Endothelial cell (in vitro differentiated cells): Measurements from ENCODE around the gene ATP1A4. TPM values are rescaled to one million over a fixed set of nuclear protein-coding genes. Genes with fewer than 3 reads are reported as not detected.

Experiments used
- DNase-seq: peaks from one replicate; pipeline ENCODE4 v3.0.0; 2021; ENCODE audit warnings: low spot score
- H3K27ac Mint-ChIP-seq: one replicate; pipeline ENCODE4 v1.8.0; 2021; ENCODE audit warnings: mixed read lengths, inconsistent platforms; ENCODE audit not compliant: unreplicated experiment
- H3K27me3 Mint-ChIP-seq: one replicate; pipeline ENCODE4 v1.8.0; 2021; ENCODE audit warnings: mild to moderate bottlenecking, moderate library complexity, mixed read lengths, inconsistent platforms; ENCODE audit not compliant: unreplicated experiment
- H3K36me3 Mint-ChIP-seq: one replicate; pipeline ENCODE4 v1.8.0; 2021; ENCODE audit warnings: mild to moderate bottlenecking, low read depth, mixed read lengths, inconsistent platforms; ENCODE audit not compliant: unreplicated experiment
- H3K4me1 Mint-ChIP-seq: one replicate; pipeline ENCODE4 v1.8.0; 2021; ENCODE audit warnings: mild to moderate bottlenecking, mixed read lengths, inconsistent platforms; ENCODE audit not compliant: unreplicated experiment
- H3K4me3 Mint-ChIP-seq: one replicate; pipeline ENCODE4 v1.8.0; 2021; ENCODE audit warnings: mild to moderate bottlenecking, mixed read lengths, inconsistent platforms; ENCODE audit not compliant: unreplicated experiment
- H3K9me3 Mint-ChIP-seq: one replicate; pipeline ENCODE4 v1.8.0; 2021; ENCODE audit warnings: mixed read lengths, inconsistent platforms; ENCODE audit not compliant: unreplicated experiment
- total RNA-seq: library from RNA; stranded (reverse); fragmentation: NEBNext Ultra II Directional; extraction: Animal tissue kit (Norgen Biotek cat#: 25700); gene quantifications from one replicate; pipeline ENCODE4 v1.2.1, GENCODE V29; 2021; ENCODE audit not compliant: unreplicated experiment
- TF ChIP-seq, protein P1 (sequence below): fragments of 200-600 bp; sonication (generic); IDR thresholded peaks from one replicate; pipeline ENCODE4 v1.5.0; 2021; ENCODE audit warnings: antibody characterized with exemption; ENCODE audit not compliant: unreplicated experiment

ATP1A4 gene
- total RNA-seq, 1 donor from 2014 or later = not detected

DNA sequence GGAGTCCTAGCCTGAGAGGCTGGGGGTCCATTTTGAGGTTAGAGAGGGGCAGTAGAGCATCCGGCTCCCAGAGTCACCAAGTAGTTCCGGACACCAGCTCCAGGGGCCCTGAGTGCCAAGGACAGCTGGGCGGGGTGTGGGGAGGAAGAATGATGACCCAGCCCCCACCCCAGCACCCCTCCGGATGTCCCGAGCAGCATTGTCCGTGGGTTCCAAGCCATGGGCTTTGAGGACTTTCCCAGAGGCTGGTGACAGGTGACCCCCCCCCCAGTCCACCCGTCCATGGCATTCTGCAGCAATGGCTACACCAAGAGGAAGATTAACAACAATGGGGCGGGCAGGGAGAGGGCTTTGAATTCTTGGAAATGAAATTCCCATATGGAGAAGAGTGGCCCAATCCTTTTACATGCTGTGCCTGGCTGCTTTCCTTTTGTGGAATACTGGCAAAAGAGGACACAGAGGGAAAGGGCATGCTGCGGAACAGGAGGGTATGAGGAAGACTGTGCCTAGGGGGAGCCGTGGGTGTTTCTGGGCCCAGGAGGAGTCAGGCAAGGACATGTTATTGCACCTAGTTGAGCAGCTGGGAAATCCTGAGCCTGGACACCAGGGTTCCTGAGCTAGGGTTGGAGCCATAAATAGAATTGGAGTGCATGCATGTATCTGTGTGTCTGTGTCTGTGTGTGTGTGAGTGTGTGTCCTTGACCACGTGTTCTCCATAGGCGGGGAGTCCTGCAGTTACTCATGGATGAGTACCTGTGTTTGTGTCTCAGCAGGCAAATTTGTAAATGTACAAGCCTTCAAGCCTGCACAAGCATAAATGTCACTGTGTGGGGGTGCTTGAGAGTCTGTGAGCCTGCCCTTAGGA, 34.9 kb upstream of the ATP1A4 start:
- Mint-ChIP-seq H3K27ac (no peak overlapping the region), H3K4me1 (peaks cover 15% of the 10 kb centered on the region), H3K4me3 (no peak overlapping the region), H3K27me3 (peaks cover 11% of the 10 kb centered on the region), H3K9me3 (no peaks in the 10 kb centered on the region), H3K36me3 (peaks cover 4% of the 10 kb centered on the region)
- TF ChIP-seq, protein P1, sequence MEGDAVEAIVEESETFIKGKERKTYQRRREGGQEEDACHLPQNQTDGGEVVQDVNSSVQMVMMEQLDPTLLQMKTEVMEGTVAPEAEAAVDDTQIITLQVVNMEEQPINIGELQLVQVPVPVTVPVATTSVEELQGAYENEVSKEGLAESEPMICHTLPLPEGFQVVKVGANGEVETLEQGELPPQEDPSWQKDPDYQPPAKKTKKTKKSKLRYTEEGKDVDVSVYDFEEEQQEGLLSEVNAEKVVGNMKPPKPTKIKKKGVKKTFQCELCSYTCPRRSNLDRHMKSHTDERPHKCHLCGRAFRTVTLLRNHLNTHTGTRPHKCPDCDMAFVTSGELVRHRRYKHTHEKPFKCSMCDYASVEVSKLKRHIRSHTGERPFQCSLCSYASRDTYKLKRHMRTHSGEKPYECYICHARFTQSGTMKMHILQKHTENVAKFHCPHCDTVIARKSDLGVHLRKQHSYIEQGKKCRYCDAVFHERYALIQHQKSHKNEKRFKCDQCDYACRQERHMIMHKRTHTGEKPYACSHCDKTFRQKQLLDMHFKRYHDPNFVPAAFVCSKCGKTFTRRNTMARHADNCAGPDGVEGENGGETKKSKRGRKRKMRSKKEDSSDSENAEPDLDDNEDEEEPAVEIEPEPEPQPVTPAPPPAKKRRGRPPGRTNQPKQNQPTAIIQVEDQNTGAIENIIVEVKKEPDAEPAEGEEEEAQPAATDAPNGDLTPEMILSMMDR = no peak
- DNase-seq = no peak

DNA sequence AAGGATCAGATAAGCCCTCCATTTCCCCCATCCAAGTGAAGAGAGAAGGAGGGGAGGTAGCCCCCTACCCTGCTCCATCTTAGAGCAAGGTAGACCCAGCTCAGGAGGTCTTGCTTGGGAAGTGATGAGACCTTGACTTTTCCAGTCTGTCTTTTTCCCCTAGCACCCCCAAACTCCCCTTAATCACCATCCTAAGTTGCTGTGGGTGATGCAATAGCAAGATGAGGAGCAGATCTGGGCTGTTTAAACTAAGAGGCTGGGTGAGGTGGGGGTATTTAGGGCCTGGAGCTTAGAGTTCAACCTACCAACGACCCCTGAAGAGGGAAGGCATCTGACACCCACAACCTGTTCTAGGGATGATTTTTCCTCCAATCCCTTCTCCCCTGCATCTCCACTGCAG, 34.1 kb upstream of the ATP1A4 start:
- Mint-ChIP-seq H3K27me3 (peaks cover 12% of the 10 kb centered on the region), H3K4me3 (no peak overlapping the region), H3K27ac (no peak overlapping the region), H3K36me3 (peaks cover 4% of the 10 kb centered on the region), H3K9me3 (no peaks in the 10 kb centered on the region), H3K4me1 (peaks cover 15% of the 10 kb centered on the region)
- TF ChIP-seq, protein P1 = no peak
- no peak for DNase-seq

DNA sequence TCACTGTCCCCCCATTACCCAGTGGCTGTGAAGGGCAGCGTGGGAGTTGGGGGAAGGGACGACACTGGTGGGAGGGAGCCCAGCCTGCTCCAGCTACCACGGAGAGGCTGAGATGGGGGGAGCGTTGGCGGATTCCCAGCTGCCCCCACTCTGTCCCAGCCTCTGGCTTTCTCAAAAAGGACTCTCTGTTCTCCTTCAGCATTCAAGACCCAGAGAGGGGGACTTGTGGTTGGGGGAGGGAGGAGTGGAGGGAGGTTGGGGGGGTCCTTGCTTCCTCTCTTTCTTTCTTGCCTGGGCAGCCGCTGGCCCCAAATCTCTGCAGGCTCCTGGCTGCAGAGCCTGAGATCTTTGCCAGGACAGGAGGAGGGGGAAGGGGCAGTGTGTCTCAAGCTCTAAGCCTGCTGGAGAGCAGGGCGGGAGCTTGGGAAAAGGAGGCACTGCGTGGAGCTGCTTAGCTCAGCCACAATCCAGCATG, 33.7 kb upstream of the ATP1A4 start:
- no peak overlapping the region for H3K27ac Mint-ChIP-seq
- no peak for DNase-seq
- peaks cover 10% of the 10 kb centered on the region for H3K27me3 Mint-ChIP-seq
- H3K4me3 Mint-ChIP-seq = no peak overlapping the region
- no peaks in the 10 kb centered on the region for H3K9me3 Mint-ChIP-seq
- TF ChIP-seq, protein P1 = no peak
- H3K36me3 Mint-ChIP-seq = peaks cover 4% of the 10 kb centered on the region
- peaks cover 15% of the 10 kb centered on the region for H3K4me1 Mint-ChIP-seq

DNA sequence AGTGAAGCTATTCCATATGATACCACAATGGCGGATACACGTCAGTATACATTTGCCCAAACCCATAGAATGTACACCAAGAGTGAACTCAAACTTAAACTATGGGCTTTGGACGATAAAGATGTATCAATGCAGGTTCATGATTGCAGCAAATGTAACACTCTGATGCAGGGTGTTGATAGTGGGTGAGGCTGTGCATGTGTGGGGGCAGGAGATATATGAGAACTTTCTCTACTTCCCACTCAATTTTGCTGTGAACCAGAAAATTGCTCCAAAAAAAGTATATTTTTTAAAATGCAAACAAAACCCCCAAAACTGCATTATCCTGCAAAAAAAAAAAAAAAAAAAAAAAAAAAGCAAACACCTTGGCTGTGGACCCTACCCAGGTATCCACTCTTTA, 32.5 kb upstream of the ATP1A4 start:
- H3K4me1 Mint-ChIP-seq = peaks cover 12% of the 10 kb centered on the region
- DNase-seq = no peak
- H3K36me3 Mint-ChIP-seq = no peaks in the 10 kb centered on the region
- H3K27me3 Mint-ChIP-seq = peaks cover 4% of the 10 kb centered on the region
- no peak overlapping the region for H3K27ac Mint-ChIP-seq
- no peak overlapping the region for H3K4me3 Mint-ChIP-seq
- H3K9me3 Mint-ChIP-seq = no peaks in the 10 kb centered on the region
- TF ChIP-seq, protein P1 = no peak

DNA sequence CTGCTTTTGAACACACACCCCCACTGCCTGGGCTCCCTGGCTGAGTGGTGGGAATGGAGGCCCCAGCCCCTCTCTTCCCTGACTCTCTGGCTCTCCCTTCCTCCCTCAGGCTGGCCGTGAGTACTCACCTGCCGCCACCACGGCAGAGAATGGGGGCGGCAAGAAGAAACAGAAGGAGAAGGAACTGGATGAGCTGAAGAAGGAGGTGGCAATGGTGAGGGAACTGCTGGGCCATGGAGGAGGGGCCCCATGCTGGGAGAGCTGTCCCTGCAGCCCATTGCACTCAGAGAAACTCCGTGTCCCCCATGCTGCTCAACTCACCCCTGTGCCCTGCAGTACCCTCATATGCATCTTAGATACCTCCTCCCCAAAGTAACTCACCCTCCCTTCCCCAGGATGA, 30.6 kb upstream of the ATP1A4 start:
- no peak for DNase-seq
- Mint-ChIP-seq H3K4me3 (no peak overlapping the region), H3K27ac (no peak overlapping the region)

More for the DNA sequence above, 30.6 kb upstream of the ATP1A4 start:
- Mint-ChIP-seq H3K27me3 (peaks cover 4% of the 10 kb centered on the region), H3K36me3 (no peaks in the 10 kb centered on the region), H3K4me1 (peaks cover 8% of the 10 kb centered on the region), H3K9me3 (no peaks in the 10 kb centered on the region)
- TF ChIP-seq, protein P1 = no peak
